Activated B cell treated with CpG ODN at 0.5 μM for 24 hours (primary cell): Measurements from ENCODE around the gene ZNF215. TPM values are rescaled to one million over a fixed set of nuclear protein-coding genes. Genes with fewer than 3 reads are reported as not detected.
"Not testable (repeated sequence)": the region's sequence is repeated elsewhere in the genome, so short reads cannot be mapped to it uniquely, and the experiment has no call there.

Source experiments
- ATAC-seq: fragments of 200-7000 bp; cut with Tn5 transposase; one replicate; pipeline ENCODE4 v1.10.0; 2021; ENCODE audit warnings: low read depth, mild to moderate bottlenecking, moderate library complexity
- CTCF ChIA-PET: fragments of 350-600 bp; sonication (Branson Sonifier 250); formaldehyde crosslinking; loops from one replicate; lab custom pipeline; 2021; ENCODE audit warnings: antibody characterized with exemption; lab: Charles Lee
- POLR2A ChIA-PET: fragments of 350-600 bp; sonication (Branson Sonifier 250); formaldehyde crosslinking; loops from one replicate; lab custom pipeline; 2021; ENCODE audit warnings: antibody characterized with exemption; lab: Charles Lee
- DNase-seq: peaks from one replicate; pipeline ENCODE4 v3.0.0; 2022
- H3K27ac Mint-ChIP-seq: one replicate; pipeline ENCODE4 v1.8.0; 2020; ENCODE audit warnings: mixed read lengths
- H3K27me3 Mint-ChIP-seq: one replicate; pipeline ENCODE4 v1.8.0; 2021; ENCODE audit warnings: mixed read lengths
- H3K36me3 Mint-ChIP-seq: one replicate; pipeline ENCODE4 v1.8.0; 2021; ENCODE audit warnings: low read depth, mixed read lengths
- H3K4me1 Mint-ChIP-seq: one replicate; pipeline ENCODE4 v1.8.0; 2021; ENCODE audit warnings: mixed read lengths
- H3K4me3 Mint-ChIP-seq: one replicate; pipeline ENCODE4 v1.8.0; 2020; ENCODE audit warnings: mild to moderate bottlenecking, mixed read lengths
- H3K9me3 Mint-ChIP-seq: one replicate; pipeline ENCODE4 v1.8.0; 2020; ENCODE audit warnings: mixed read lengths
- CTCF ChIP-seq: fragments of 200-600 bp; IDR thresholded peaks from one replicate; pipeline ENCODE4 v1.8.0; 2022; ENCODE audit warnings: antibody characterized with exemption, mild to moderate bottlenecking
- intact Hi-C: fragments of 100-400 bp; cut with micrococcal nuclease; formaldehyde crosslinking; loops from one replicate; pipeline ENCODE4 v1.15.1; 2024
- total RNA-seq: library from RNA; stranded (reverse); gene quantifications from 2 replicates; pipeline ENCODE4 v1.2.3, GENCODE V29; 2022

The ZNF215 gene
- total RNA-seq, 1 donor from 2014 or later, result 5.4 TPM

- ATAC-seq (no peak), DNase-seq (no peak)
- ChIA-PET CTCF (no interaction called here), POLR2A (no interaction called here)
- H3K9me3 Mint-ChIP-seq, result no peaks in the 10 kb centered on the region
- H3K4me3 Mint-ChIP-seq, result no peak overlapping the region
- H3K4me1 Mint-ChIP-seq, result no peaks in the 10 kb centered on the region
- H3K27ac Mint-ChIP-seq, result no peak overlapping the region
- intact Hi-C loops, result no loop called here
- H3K27me3 Mint-ChIP-seq, result no peaks in the 10 kb centered on the region
- no peak for TF ChIP-seq CTCF
- no peaks in the 10 kb centered on the region for H3K36me3 Mint-ChIP-seq
Measured at GRCh38 chr11:6968816-6969215, 42.6 kb downstream of the ZNF215 start.

GRCh38 chr11:6969854-6970253, 43.6 kb downstream of the ZNF215 start:
- H3K27me3 Mint-ChIP-seq, DNase-seq, intact Hi-C loops, POLR2A ChIA-PET, H3K27ac Mint-ChIP-seq, H3K36me3 Mint-ChIP-seq, CTCF ChIA-PET, H3K4me1 Mint-ChIP-seq, H3K9me3 Mint-ChIP-seq, H3K4me3 Mint-ChIP-seq, ATAC-seq: not testable (repeated sequence)

- intact Hi-C loops, result no loop called here
- CTCF ChIA-PET, result no interaction called here
- no peak for DNase-seq
Measured at GRCh38 chr11:6979365-6979764, 53.1 kb downstream of the ZNF215 start.

GRCh38 chr11:6986487-6986886, 60.3 kb downstream of the ZNF215 start:
- intact Hi-C loops, result no loop called here
- CTCF ChIA-PET, result no interaction called here
- Mint-ChIP-seq H3K27ac (no peak overlapping the region), H3K4me1 (no peaks in the 10 kb centered on the region), H3K36me3 (no peaks in the 10 kb centered on the region), H3K9me3 (peaks cover 9% of the 10 kb centered on the region), H3K4me3 (no peak overlapping the region), H3K27me3 (no peaks in the 10 kb centered on the region)
- TF ChIP-seq CTCF, result no peak
- no peak for DNase-seq
- no peak for ATAC-seq
- POLR2A ChIA-PET, result no interaction called here

More at GRCh38 chr11:6979365-6979764, 53.1 kb downstream of the ZNF215 start:
- Mint-ChIP-seq H3K27me3 (no peaks in the 10 kb centered on the region), H3K27ac (no peak overlapping the region), H3K36me3 (no peaks in the 10 kb centered on the region), H3K4me1 (no peaks in the 10 kb centered on the region), H3K9me3 (no peaks in the 10 kb centered on the region), H3K4me3 (no peak overlapping the region)
- no peak for ATAC-seq
- TF ChIP-seq CTCF, result no peak
- POLR2A ChIA-PET, result no interaction called here

GRCh38 chr11:6988506-6988905, 62.3 kb downstream of the ZNF215 start:
- no peak for ATAC-seq
- Mint-ChIP-seq H3K4me3 (no peak overlapping the region), H3K36me3 (no peaks in the 10 kb centered on the region), H3K9me3 (peaks cover 9% of the 10 kb centered on the region), H3K27me3 (no peaks in the 10 kb centered on the region), H3K27ac (no peak overlapping the region), H3K4me1 (no peaks in the 10 kb centered on the region)
- ChIA-PET POLR2A (no interaction called here), CTCF (no interaction called here)
- no peak for DNase-seq
- TF ChIP-seq CTCF, result no peak
- intact Hi-C loops, result no loop called here

- POLR2A ChIA-PET, result no interaction called here
- H3K4me3 Mint-ChIP-seq, result no peak overlapping the region
- CTCF ChIA-PET, result no interaction called here
- no peaks in the 10 kb centered on the region for H3K27me3 Mint-ChIP-seq
- intact Hi-C loops, result no loop called here
- peaks cover 4% of the 10 kb centered on the region for H3K9me3 Mint-ChIP-seq
- H3K36me3 Mint-ChIP-seq, result no peaks in the 10 kb centered on the region
- ATAC-seq (no peak), DNase-seq (no peak)
- H3K4me1 Mint-ChIP-seq, result no peaks in the 10 kb centered on the region
- no peak overlapping the region for H3K27ac Mint-ChIP-seq
- TF ChIP-seq CTCF, result no peak
Measured at GRCh38 chr11:6991227-6991626, 65.0 kb downstream of the ZNF215 start.
